DOHH2 (cell line): ENCODE data around the gene COL4A4.

ENCODE experiments used
- CTCF ChIP-seq: fragments of 200-600 bp; sonication (generic); IDR thresholded peaks from one replicate; pipeline ENCODE4 v1.5.1; 2014; ENCODE audit warnings: antibody characterized with exemption, mild to moderate bottlenecking, low read depth, low read length; ENCODE audit not compliant: poor library complexity, severe bottlenecking
- EZH2phosphoT487 ChIP-seq: fragments of 200-600 bp; sonication (generic); IDR thresholded peaks from 2 replicates; pipeline ENCODE4 v1.6.1; 2017; ENCODE audit warnings: borderline replicate concordance, mild to moderate bottlenecking, antibody characterized with exemption, low read length, moderate library complexity, mixed read lengths

- TF ChIP-seq CTCF = no peak
- TF ChIP-seq EZH2phosphoT487 = no peak
Measured at GRCh38 chr2:226999661-227000060, 164.3 kb downstream of the COL4A4 start.
